ENCODE results near the gene MYO1G.
A peak's percentile ranks its signal among the peaks of the same experiment; 100 is the strongest.
"Not testable (repeated sequence)": the region's sequence is repeated elsewhere in the genome, so short reads cannot be mapped to it uniquely, and the experiment has no call there.

MYO1G gene

GRCh38 chr7:44978511-44979366, at the start of gene MYO1G:
MYO1G (minus strand) TSS chr7:44979015; CDS start chr7:44978961, 54 bp downstream.
- DNase-seq = no peak

GRCh38 chr7:45028138-45028919, 49.5 kb upstream of the MYO1G start:
- no peak for DNase-seq

GRCh38 chr7:45027774-45028114, 48.9 kb upstream of the MYO1G start:
- no peak for DNase-seq

- DNase-seq = no peak
Measured at GRCh38 chr7:45026984-45027773, 48.4 kb upstream of the MYO1G start.

- no peak for DNase-seq
Measured at GRCh38 chr7:45026013-45026412, 47.2 kb upstream of the MYO1G start.

- not testable (repeated sequence) for DNase-seq
Measured at GRCh38 chr7:45025473-45025872, 46.7 kb upstream of the MYO1G start.

GRCh38 chr7:45024126-45024744, 45.4 kb upstream of the MYO1G start:
- no peak for DNase-seq

GRCh38 chr7:45021604-45022296, 42.9 kb upstream of the MYO1G start:
- no peak for DNase-seq

GRCh38 chr7:45020915-45021314, 42.1 kb upstream of the MYO1G start:
- no peak for DNase-seq

- no peak for DNase-seq
Measured at GRCh38 chr7:45017253-45017652, 38.4 kb upstream of the MYO1G start.

- DNase-seq = no peak
Measured at GRCh38 chr7:45015313-45015712, 36.5 kb upstream of the MYO1G start.

GRCh38 chr7:45013465-45013967, 34.7 kb upstream of the MYO1G start:
- DNase-seq = no peak

GRCh38 chr7:45007571-45008328, 28.9 kb upstream of the MYO1G start:
- DNase-seq = no peak

- no peak for DNase-seq
Measured at GRCh38 chr7:45007106-45007505, 28.3 kb upstream of the MYO1G start.

- no peak for DNase-seq
Measured at GRCh38 chr7:45003789-45004188, 25.0 kb upstream of the MYO1G start.

GRCh38 chr7:45001826-45002225, 23.0 kb upstream of the MYO1G start:
- DNase-seq = no peak

GRCh38 chr7:45001138-45001694, 22.4 kb upstream of the MYO1G start:
- no peak for DNase-seq

- no peak for DNase-seq
Measured at GRCh38 chr7:45000093-45001032, 21.5 kb upstream of the MYO1G start, which contains the start of gene CCM2. CCM2 (plus strand) TSS chr7:45000201; CDS start chr7:45000334, 133 bp downstream.

- DNase-seq = peak; percentile 99
Measured at GRCh38 chr7:44999245-45000092, 20.7 kb upstream of the MYO1G start.

Measured in NCI-H2029 treated with DMSO at 0.1 percent for 48 hours (cell line).